ENCODE results near the gene FZD7.

The FZD7 gene

DNA sequence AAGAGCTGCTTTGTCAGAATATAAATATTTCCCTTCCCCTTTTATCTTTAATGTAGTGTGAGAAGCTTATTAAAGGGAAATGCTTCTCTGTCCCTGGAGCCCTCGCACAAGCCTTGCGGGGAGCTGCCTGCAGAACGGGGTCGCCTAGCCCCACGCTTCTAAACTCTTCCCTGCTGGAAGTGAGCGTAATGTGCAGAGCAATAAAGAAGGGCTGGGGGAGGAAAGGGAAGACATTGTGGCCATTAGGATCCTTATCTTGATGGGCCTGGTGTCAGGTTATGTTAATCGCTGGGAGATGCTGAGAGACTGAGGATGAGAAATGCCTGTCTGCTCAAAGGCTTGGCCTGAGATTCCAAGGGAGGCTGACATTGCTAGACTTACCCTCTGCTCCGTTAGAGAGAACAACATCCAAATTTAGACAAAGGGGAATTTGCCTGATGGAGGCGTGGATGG, 18.9 kb upstream of the FZD7 start:
- no peak for DNase-seq

DNA sequence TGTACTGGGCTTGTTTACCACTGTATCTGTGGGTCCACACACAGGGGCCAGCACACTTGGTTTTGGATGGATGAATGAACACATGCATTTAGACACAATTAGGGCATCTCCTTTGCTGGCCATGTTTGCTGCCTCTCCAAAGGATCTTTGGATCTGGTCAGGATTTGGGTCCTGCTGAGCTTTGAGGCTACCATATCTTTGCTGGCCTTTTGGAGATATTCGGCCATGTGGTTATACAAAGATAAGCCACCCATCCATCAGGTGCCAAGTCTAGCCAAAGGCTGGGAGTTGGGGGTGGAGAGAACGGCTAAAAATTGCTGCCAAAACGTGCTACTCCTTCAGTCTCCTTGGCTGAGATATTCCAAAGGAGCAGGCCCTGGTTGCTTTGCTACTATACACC, 18.2 kb upstream of the FZD7 start:
- no peak for DNase-seq

DNA sequence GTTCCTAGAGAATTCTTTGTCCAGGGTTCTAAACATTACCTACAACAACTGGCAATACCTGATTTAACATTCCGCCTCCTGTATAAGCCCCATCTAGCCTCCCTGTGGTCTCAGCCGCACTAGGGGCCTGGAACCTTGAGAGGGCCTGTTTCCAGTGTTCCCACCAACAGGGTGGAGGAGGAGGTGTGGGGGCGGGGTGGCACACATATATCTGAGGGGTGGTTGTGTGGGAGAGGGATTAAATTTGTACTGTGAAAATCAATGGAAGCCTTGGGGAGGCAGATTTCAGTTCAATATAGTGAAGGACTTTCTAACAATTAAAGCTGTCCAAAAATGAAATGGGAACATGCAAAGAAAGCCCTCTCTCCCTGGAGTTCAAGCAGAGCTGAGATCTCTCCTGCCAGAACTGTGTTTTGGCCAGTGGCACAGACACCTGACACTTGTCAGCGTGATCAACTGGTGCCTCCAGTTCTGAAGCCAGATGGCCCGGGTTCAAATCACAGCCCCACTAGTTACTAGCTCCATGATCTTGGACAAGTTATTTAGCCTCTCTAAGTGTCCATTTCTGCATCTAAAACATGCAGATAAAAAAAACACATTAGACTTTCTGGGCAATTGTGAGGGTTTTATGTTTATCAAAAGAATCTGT, 17.0 kb upstream of the FZD7 start:
- DNase-seq = no peak

DNA sequence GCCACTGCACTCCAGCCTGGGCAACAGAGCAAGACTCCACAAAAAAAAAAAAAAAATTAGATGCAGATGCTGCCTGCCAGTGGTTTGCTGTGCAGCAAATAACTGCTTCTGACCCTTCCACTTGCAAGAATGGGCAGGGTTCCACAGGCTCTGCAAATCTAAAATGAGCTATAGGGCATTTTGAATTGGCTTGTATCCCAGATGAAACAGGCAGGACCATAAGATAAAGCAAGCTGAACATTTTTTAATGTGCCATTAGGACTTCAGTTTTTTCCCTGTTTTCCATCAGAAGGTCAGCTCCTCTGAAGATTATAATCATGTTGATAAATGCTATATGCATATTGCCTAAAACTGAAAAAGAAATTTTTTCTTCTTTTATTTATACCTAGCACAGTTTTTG, 15.7 kb upstream of the FZD7 start:
- no peak for DNase-seq

DNA sequence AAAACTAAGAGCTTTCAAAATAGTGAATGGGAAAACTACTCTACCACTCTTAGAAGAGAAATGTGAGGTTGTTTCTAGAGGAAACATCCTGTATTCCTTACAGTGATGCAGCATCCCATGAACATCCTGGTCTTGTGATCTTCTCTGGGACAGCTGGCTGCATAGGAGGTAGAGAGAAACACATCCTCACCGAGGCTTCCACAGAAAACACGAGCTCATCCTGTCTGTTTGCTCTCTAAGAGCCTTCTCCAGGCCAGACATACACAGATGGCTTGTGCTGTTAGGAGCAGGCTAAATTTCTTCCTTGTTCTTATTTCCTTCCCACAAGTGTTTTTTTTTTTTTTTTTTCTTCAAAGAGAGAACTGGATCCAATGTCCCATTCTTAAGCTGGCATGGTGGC, 14.7 kb upstream of the FZD7 start:
- no peak for DNase-seq

DNA sequence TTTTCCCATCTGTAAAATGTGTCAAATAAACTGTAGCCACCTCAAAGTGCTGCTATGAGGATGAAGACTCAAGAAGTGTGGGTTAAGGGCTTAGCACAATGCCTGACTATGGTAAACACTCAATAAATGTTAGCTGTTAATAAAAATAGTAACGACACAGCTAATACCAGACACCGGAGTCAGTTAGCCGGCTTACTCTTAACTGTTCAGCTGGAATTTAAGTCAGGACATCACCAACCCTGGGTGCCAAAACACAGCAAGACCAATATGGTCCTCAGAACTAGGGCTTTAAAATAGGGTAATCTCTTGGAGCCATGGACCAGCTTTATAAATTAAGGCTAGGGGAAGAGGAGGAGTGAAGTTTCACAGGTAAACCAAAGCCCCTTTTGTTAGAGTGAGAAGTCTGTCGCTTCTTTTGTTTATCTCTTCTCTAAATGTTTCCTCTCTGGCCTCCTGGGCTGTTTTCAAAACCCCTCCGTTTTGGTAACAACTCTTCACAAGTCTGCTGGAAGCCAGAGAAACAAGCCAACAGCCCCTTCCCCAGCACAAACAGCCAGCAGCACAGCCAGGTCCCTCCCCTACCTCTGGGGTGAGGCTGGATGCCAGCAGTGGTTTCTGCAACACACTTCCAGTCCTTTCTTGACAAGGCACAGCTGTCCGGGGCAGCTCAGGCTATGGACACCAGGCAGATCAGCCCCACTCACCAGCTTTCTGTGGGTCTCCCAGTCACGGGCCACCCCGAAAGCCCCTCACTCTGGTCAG, 13.8 kb upstream of the FZD7 start:
- DNase-seq = no peak

DNA sequence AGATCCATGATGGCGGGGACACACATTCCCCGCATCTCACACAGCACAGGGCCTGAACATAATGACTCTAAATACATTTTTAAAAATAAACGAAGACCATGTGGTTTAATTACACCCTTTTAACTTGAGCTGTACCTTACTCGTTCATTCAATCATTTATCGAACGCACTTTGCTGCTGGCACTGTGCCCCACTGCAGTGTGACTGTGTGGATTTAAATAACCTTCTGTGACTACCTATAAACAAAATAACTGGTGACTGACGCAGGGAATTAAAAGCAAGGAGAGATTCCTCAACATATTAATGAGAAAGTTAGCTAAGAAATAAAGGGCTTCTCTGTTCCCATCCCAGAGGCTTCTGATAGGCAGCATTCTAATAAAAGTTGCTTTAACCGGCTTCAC, 10.9 kb upstream of the FZD7 start:
- DNase-seq = no peak

DNA sequence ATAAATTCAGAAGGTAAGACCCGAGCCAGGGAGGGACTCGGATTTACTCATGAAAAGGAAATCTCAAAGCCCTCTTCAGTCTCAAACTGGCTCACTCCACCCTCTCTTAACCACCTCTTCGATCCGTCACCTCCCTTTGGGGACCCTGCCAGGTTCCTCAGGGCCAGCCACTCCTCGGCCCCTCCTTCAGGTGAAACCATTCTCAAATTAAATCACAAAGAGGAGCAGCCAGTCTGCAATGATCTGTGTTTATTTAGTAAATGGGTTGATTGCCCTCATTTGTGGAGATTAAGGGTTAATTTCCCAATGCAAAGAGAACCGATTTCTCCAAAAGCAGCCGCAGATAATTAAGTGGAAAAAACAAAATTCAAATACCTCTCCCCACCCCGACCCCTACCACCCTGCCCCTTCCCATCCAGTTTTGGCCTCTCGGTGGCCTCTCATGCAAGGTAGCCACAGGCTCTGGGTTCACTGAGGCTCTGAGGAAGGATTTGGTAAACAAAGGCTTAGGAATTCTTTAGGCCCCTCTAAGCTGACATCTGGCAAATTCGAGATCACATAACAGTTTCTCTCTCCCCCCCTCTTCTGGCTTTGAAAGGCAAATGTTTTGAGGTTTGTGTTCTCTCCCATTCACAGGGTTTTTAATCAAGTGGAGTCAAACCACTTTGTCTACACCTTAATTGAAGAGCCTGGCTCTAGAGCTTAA, 10.3 kb upstream of the FZD7 start:
- no peak for DNase-seq

DNA sequence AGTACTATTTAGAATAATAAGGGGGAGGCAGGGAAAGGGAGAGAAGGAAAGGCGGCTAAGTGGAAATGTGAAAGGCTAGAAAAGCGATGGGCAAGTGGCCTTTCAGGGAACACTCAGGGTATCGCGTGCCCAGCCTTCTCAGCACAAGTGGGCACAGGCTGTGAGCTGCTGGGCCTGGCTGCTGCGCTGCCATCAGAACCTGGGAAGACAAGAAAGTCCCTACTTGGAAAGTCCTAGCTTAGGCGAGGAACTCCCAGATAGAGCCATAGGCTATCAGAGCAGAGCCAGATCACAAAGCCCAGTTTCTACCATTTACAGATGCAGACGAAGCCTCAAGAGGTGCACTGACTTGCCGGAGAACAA, 9.8 kb upstream of the FZD7 start:
- no peak for DNase-seq

DNA sequence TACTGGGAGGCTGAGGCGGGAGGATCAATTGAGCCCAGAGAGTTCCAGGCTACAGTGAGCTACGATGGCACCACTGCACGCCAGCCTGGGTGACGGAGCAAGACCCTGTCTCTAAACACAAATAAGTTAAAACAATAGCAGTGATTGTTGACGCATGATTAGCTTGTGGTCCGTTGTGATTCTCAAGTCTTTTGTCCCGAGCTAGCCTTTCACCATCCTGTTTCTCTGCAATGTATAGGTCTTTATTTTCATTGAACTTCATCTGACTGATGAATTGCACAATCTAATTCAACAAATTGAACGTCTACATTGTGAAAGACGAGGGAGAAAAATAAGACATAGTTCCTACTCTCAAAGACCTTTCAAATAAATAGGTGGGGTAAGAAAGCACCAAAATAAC, 8.8 kb upstream of the FZD7 start:
- no peak for DNase-seq

DNA sequence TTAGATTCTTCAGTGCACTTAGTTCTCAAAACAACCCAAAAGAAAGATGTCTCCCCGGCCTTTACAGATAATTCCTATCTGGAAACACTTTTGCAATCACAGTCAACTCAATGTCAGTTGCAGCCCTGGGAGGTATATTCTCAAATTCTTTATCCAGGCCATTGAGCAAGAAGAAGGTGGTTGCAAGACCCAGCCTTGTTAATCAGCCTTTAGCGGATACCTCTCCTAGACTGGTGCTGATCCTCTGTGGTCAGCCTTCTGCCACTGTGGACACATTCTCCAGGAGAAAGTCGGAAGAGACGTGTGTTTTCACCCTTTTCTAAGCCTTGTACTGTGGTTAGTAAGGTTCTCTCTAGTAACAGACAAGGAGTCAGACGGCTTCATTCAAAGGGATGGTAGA, 7.8 kb upstream of the FZD7 start:
- no peak for DNase-seq

DNA sequence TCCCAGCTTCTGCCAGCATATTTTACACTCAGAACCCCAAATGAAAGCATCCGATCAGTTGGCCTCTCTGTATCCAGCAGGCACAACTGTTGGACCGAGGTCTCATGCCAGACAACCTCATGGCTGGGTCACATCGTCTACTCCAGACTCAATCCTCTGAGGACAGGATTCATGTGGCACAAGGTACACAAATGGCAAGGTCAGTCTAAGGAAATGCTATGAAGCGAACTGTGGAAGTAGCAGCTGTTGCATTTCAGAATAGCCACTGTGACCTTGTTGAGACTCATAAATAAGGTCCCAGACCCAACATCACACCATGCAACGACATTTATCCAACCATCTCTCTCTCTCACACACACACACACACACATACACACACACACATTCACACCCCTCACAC, 7.1 kb upstream of the FZD7 start:
- no peak for DNase-seq

DNA sequence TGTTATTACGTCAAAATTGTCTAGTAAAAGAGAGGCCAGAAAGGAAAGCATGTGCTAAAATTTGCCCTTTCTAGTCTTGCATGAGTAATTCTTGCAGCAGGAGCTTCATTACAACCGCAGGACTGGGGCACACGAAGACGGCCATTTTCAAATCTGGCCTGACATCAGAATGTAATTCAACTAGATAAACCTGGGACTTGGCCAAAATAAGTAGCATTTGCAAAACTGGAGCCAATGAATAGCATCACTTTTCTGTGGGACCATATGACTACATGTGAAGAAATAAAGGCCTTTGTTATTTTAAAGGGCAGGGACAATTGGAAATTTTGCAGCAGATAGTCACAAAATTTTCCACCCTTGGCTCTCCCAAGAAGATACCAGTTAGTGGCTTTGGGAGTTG, 3.0 kb upstream of the FZD7 start:
- no peak for DNase-seq

DNA sequence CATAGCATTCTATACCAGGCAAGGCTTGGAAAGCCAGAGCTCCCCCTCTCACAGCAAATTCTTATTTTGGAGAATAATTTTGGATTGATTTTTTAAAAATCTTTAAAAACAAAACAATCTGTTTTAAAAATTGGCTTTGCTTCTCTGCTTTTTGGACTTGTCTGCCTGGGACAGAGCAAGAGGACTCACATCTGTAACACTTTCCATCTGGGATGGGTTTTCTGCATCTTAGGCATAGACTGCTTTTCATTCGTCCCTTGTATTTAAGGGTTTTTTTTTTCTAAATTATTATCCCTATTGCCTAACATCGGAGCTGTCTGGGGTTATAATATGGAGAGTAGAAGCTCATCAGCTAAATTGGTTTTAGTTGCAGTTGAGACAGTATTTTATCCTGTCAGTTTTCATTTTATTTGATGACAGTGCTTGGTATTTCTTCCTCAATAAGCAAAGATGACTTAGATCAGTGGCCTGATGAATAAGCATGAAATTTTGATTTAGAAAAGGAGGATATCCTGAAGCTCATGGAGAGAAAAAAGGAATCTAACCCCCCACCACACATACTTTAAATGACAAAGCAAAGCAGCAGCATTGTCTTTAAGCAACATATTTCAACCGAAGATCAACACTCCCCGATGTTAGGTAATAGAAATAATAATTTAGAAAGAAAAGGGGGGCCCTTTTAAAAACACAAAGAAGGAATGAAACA, 2.3 kb upstream of the FZD7 start:
- DNase-seq = no peak

DNA sequence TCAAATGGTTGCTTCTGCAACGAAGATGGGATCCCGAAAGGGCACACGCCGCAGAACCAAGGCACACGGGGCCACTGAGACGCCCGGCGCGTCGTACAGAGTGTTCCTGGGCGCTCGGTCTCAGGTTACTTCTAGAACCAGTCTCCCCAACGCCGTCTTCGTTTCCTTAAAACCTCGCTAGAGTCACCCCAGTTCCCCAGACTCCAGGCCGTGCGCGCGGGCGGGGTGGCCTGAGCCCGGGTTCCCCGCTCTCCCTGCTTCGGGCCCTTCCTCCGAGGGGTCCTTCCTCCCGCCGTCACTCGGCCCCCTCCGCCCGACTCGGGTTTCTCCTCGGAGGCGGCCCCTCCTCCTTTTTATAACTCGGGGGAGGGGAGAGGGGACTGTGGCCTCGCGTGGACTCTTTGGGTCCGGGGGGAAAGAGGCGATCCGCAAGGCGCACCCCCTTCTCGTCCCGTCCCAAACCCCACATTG, 774 bp upstream of the FZD7 start:
- DNase-seq = no peak

DNA sequence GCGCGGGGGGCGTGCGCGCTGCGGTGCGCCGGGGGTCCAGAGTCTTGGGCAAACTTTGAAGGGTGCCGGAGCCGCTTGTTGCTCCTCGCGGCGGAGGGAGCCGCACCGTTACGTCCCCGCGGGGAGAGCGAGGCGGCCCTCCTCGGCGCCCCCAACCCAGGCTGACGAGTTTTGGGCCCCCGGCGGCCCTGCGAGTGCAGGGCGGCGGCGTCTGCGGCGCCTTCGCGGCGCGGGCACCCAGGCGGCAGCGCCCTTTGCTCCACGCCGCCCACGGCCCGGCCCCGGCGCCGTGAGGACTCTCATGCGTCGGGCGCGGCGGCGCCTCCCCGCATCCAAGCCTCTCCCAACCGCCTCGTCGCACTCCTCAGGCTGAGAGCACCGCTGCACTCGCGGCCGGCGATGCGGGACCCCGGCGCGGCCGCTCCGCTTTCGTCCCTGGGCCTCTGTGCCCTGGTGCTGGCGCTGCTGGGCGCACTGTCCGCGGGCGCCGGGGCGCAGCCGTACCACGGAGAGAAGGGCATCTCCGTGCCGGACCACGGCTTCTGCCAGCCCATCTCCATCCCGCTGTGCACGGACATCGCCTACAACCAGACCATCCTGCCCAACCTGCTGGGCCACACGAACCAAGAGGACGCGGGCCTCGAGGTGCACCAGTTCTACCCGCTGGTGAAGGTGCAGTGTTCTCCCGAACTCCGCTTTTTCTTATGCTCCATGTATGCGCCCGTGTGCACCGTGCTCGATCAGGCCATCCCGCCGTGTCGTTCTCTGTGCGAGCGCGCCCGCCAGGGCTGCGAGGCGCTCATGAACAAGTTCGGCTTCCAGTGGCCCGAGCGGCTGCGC, 814 bp downstream of the FZD7 start:
- no peak for DNase-seq

DNA sequence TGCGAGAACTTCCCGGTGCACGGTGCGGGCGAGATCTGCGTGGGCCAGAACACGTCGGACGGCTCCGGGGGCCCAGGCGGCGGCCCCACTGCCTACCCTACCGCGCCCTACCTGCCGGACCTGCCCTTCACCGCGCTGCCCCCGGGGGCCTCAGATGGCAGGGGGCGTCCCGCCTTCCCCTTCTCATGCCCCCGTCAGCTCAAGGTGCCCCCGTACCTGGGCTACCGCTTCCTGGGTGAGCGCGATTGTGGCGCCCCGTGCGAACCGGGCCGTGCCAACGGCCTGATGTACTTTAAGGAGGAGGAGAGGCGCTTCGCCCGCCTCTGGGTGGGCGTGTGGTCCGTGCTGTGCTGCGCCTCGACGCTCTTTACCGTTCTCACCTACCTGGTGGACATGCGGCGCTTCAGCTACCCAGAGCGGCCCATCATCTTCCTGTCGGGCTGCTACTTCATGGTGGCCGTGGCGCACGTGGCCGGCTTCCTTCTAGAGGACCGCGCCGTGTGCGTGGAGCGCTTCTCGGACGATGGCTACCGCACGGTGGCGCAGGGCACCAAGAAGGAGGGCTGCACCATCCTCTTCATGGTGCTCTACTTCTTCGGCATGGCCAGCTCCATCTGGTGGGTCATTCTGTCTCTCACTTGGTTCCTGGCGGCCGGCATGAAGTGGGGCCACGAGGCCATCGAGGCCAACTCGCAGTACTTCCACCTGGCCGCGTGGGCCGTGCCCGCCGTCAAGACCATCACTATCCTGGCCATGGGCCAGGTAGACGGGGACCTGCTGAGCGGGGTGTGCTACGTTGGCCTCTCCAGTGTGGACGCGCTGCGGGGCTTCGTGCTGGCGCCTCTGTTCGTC, 1.7 kb downstream of the FZD7 start:
- no peak for DNase-seq

DNA sequence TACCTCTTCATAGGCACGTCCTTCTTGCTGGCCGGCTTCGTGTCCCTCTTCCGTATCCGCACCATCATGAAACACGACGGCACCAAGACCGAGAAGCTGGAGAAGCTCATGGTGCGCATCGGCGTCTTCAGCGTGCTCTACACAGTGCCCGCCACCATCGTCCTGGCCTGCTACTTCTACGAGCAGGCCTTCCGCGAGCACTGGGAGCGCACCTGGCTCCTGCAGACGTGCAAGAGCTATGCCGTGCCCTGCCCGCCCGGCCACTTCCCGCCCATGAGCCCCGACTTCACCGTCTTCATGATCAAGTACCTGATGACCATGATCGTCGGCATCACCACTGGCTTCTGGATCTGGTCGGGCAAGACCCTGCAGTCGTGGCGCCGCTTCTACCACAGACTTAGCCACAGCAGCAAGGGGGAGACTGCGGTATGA, 2.3 kb downstream of the FZD7 start:
- no peak for DNase-seq

DNA sequence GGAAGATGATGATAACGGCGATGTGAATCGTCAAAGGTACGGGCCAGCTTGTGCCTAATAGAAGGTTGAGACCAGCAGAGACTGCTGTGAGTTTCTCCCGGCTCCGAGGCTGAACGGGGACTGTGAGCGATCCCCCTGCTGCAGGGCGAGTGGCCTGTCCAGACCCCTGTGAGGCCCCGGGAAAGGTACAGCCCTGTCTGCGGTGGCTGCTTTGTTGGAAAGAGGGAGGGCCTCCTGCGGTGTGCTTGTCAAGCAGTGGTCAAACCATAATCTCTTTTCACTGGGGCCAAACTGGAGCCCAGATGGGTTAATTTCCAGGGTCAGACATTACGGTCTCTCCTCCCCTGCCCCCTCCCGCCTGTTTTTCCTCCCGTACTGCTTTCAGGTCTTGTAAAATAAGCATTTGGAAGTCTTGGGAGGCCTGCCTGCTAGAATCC, 3.0 kb downstream of the FZD7 start:
- DNase-seq = no peak

DNA sequence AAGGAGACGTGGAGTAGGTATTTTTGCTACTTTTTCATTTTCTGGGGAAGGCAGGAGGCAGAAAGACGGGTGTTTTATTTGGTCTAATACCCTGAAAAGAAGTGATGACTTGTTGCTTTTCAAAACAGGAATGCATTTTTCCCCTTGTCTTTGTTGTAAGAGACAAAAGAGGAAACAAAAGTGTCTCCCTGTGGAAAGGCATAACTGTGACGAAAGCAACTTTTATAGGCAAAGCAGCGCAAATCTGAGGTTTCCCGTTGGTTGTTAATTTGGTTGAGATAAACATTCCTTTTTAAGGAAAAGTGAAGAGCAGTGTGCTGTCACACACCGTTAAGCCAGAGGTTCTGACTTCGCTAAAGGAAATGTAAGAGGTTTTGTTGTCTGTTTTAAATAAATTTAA, 3.4 kb downstream of the FZD7 start:
- no peak for DNase-seq

DNA sequence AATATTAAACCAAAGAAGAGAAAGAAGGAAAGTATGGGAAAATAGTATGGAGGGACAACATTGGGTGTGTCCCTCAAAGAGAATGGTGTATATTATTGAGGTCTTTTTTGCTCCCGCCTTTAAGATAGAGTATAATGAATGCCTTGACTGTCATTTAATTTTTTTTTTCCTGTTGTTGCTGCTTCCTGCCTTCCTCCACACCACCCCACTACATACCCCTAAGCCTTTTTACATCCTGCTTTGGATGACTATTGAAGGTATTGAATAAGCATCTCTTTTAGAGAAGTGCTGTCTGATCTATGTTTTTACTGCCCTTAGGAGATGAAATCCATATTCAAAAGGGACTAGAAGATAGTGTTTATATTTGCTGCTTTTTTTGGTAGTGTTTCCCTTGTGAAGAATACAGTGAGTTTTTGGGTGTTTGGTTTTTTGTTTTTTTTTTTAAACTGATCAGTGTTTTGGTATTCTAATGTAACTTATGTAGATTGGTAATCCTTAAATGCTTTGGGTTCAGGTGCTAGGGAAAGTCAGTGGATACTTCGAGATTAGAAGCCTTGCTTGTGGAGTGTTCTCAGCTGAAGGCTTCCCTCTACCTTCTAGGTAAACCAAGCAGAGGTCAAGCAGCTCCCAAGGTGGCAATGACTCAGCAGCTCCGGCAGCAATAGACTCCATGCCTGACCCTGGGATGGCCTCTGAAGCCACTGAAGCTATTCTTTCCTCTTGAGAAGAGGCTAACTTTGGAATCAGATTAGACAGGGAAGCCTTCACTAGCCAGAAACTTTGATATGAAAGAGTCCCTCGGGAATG, 5.0 kb downstream of the FZD7 start:
- DNase-seq = no peak

Data from NCI-H774 (cell line).